Mammary epithelial cell (primary cell): ENCODE data around the gene KYNU.

Experiments
- EZH2 ChIP-seq: IDR thresholded peaks from 2 replicates; pipeline ENCODE4 v1.6.1; 2012; ENCODE audit warnings: low read length, inconsistent platforms, borderline replicate concordance
- TF ChIP-seq, protein P1 (sequence below), 2 donors: IDR thresholded peaks in 1 of 2; conservative IDR thresholded peaks in 1 of 2; 2 replicates each; pipeline ENCODE4 v1.5.1; 2011 to 2012; ENCODE audit warnings: inconsistent platforms in 2 of 2, low read length in 2 of 2, mild to moderate bottlenecking in 2 of 2, control low read depth in 1 of 2, low read depth in 1 of 2; ENCODE audit not compliant: insufficient read depth in 1 of 2; ENCODE audit errors: extremely low read depth in 1 of 2

DNA sequence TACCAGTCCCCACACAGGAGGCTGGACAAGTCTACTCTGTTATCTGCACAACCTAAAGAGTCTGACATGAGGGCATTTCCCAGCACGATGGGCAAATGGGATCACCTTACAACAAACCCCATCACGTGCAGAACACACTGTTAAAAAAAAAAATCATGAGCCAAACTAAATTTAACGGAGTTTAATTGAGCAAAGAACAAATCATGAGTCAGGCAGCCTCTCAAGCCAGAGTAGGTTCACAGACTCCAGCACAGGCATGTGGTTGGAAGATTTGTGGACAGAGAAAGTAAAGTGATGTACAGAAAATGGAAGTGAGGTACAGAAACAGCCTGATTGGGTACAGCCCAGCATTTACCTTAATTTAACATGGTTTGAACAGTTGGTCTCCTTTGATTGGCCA lies 59.9 kb downstream of the KYNU start:
- TF ChIP-seq, protein P1, sequence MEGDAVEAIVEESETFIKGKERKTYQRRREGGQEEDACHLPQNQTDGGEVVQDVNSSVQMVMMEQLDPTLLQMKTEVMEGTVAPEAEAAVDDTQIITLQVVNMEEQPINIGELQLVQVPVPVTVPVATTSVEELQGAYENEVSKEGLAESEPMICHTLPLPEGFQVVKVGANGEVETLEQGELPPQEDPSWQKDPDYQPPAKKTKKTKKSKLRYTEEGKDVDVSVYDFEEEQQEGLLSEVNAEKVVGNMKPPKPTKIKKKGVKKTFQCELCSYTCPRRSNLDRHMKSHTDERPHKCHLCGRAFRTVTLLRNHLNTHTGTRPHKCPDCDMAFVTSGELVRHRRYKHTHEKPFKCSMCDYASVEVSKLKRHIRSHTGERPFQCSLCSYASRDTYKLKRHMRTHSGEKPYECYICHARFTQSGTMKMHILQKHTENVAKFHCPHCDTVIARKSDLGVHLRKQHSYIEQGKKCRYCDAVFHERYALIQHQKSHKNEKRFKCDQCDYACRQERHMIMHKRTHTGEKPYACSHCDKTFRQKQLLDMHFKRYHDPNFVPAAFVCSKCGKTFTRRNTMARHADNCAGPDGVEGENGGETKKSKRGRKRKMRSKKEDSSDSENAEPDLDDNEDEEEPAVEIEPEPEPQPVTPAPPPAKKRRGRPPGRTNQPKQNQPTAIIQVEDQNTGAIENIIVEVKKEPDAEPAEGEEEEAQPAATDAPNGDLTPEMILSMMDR (conservative IDR thresholded peaks at IDR 0.05 in 1 of 2, IDR thresholded peaks at IDR 0.05 in 1 of 2; ENCODE audit: extremely low read depth in 1 of 2, insufficient read depth in 1 of 2, low read depth in 1 of 2, low read length in 2 of 2), result no peak
- no peak for TF ChIP-seq EZH2
